HL-60/S4 treated with phorbol 12-myristate 13-acetate at 8.2 ng/mL for 4 days and 3 days (cell line): ENCODE measurements around the gene CCDC70.

ENCODE experiments used
- in situ Hi-C: fragments of 300-500 bp; cut with MboI; formaldehyde crosslinking; loops from 2 replicates; pipeline ENCODE4 v1.15.0; 2022; ENCODE audit warnings: low sequenced_read_pairs

The CCDC70 gene

DNA sequence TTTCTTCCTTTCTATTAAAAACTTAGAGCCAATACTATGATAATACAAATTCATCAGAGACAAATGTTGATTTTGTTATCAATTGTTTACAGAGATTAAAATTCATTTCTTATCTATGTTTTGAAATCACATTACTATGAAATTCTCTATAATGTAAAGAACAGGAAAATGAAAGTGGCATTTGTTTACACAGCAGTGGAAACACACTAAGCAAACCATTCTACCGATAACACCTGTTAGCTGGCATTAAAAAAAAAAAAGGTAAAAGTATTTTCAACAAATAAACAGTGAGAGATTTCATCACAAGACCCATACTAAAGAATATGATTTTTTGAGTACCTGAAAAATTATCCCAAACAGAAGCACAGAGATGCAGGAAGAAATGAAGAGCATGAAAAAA lies 4.8 kb upstream of the CCDC70 start:
- in situ Hi-C loops = no loop called here

DNA sequence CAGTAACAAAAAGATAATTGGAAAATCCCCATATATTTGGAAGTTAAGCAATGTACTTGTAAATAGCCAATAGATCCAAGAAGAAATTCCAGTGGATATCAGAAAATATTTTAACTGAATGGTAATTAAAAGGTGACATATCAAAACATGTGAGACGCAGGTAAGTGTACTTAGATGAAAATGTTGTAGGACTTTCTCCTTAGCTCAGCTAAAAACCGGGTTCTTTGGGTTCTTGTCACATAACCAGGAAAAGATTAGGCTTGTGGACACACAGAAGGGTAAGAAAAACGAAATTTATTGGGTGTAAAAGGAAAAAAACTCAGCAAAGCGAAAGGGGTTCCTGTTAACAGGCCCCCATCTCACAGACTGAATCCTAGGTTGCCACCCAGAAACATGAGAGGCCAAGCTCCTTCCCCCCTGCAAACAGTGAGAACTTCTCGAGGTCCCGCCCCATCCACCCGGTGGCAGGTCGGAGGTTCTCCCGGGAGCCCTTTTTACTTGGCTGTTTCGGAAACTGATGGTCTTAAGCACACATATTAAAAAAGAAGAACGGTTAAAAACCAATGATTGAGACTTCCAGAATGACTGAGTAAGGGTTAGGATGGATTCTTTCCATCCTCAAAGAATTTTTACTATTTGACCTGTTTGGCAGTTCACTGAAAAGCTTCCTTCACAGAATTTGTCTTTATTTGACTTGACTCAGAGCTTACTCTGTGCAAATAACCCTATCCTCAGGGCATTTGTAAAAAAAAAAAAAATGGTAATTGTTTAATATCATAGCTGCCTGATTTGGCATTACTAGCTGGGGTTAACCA lies 3.1 kb upstream of the CCDC70 start:
- in situ Hi-C loops = no loop called here

DNA sequence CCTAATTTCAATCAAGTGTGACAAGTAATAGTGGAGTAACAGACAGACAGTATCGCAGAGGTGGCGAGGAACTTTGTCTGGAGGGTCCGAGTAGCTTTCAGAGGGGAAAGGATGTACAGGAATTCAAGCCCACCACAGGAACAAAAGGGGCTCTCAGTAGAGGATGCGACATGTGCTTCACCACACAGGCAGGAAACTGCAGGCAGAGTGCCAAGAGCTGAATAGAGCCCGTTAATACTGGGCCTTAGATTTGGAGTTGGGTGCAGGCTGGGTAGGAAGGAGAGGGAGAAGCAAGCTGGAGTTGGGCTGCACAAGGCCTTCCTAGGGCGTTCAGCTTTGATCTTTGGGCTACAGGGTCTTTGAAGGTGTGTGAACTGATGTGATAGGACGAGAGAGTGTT lies 1.2 kb downstream of the CCDC70 start:
- in situ Hi-C loops = no loop called here

DNA sequence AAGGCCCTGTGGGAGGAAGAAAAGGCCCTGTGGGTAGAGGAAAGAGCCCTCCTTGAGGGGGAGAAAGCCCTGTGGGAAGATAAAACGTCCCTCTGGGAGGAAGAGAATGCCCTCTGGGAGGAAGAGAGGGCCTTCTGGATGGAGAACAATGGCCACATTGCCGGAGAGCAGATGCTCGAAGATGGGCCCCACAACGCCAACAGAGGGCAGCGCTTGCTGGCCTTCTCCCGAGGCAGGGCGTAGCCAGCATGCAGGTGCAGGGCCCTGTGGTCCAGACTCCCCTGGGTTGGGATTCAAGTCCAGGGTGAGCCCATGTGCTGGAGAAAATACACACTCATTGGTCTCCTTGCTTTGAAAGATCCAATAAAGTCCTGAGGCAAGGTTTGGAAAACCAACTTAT lies 4.1 kb downstream of the CCDC70 start:
- in situ Hi-C loops = no loop called here

DNA sequence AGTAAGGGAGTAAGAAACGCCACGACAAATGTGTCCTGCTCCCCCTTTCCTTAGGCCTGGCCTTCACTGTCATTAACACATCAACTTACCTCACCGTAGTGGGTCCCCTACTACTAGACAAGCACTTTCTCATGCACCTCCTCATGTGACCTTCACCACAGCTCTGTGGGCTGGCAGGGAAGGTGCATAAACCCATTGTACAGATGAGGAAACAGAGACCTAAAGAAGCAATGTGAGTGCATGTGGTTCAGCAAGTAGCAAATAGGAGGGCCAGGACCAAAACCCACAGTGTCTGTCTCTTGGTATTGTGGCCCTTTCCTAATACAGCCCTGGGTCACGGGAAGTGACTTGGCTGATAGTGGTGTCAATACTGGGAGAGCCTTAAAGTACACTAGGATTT lies 5.3 kb downstream of the CCDC70 start:
- in situ Hi-C loops = no loop called here

DNA sequence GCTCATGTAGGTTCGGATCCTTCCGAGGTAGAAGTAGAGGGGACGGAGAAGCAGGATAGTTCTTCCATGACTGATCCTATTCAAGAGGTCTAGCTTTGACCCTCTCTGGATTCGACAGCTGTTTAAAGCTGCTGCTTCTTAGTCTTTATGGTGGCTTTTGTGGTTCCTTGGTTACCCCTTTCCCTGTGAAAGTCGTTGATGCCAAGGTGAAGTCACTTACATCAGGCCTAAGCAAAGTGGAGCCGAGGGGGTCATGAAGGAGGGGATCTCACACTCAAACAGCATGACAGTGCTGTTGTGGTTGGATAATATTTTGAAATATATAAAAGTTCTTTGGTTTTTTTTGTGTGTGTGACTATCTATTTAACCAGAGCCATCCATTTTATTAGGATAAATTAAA lies 8.1 kb downstream of the CCDC70 start:
- in situ Hi-C loops = no loop called here

DNA sequence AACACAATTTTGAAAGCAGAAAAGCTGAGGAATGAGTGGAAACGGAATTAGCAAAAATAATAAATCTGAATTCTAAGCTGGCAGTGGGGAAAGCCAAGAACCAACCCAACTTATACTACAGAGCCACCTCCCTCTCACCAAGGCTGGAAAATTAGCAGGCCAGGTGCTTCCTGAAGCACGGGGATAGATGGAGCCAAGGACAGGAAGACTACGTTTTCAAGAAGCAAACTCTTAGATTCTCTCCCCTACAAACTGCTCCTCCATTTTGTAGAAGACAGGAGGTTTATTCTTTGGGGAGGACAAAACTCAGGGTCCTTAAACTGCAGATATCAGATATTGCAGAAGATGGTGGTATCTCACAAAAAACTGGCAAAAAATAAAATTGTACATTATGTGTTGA lies 8.8 kb downstream of the CCDC70 start:
- in situ Hi-C loops = no loop called here

DNA sequence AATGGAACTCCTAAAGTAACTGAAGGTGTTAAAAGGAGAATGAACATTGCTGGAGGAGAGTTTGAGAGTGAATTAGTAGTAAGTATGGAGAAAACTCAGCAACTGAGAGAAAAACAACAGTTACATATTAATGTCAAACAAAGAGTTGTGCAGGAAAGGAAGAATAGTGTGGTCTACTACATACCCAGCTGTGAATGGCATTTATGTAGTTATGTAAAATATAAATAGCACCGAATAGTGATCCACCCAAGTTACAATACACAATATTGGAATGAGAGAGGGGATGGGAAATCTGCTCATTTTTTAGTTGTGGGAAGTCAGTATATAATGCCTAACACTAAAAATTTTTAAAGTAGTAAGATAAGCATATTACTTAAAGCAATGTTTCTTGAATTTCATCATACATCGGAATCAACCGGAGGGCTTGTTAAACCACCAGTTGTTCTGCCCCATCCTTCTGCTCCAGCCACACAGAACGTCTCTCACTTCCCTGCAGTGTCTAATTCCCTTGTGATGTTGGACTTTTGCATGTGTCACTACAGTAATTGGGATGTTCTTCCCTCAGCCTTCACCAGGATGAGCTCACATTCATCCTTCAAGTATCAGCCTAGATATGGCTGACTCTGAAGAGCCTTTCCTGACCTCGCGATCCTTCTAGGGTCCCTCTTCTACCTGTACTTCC lies 11.5 kb downstream of the CCDC70 start:
- in situ Hi-C loops = no loop called here

DNA sequence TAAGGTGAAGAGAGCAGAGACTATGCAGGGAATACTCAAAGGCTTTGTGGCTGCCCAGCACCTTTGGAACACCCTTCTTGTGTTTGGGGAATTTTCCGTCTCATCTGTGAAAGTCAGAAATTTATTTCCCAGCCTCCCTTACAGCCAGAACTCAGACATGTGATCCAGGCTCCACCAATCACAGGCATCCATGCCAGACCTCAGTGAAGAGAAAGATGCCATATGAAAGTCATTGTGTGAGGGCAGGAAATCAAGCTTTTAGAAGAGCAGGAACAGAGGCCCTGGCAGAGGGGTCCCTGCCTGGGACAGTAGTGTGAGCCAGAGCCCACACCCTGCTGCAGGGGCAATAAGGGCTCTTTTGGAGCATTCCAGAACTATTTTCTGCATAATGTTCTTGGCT lies 12.1 kb downstream of the CCDC70 start:
- in situ Hi-C loops = no loop called here

DNA sequence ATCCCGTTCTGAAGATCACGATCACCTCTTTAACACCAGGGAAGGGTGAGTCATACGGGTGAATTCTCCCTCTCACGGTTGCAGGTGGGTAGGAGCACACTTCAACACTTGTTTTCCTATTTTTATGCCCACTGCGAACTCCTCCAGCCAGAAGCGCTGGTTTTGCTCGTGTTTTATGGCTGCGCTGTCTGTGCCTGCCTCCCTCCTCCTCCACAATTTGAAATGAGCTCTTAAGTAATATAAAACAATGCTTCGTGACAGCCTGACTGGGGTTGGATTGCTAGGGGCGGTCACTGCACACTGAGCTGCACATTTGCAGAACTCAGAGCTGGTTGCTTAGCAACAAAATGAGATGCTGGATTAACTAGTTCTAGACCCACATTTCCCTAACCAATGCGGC lies 12.9 kb downstream of the CCDC70 start:
- in situ Hi-C loops = no loop called here

DNA sequence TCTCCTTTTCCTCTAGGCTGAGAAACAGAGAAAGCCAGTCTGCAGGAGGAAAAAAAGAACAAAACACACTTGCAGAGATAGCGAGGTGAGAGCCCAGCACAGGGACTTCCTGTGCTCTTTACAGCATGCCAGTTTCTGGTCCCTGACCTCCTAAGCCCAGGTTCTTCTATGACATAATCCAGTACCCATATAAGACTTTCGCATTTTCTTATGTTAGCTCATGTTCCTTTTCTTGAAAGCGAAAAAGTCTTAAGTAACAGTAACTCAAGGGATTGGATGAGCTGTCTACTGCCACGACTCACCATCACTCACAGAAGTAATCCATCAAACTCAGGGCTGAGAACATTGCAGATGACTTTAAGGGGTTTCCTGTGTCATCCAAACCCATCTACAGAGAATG lies 17.4 kb downstream of the CCDC70 start:
- in situ Hi-C loops = no loop called here

DNA sequence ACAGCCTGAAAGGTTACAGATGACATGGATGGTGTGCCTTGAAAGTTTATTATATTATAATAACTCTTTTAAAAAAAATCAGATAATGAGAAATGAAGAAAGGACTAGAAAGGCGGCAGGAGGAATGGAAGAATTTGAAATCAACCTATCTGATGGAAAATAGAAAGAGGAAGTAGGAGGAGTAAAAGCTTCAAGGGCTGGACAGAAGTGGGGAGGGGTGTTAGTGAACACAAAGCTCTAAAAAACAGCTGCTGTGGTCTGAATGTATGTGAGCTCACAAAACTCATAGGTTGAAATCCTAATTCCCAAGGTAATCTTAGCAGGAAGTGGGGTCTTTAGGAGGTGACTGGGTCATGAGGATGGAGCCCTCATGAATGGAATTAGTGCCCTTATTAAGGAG lies 19.5 kb downstream of the CCDC70 start:
- in situ Hi-C loops = no loop called here

DNA sequence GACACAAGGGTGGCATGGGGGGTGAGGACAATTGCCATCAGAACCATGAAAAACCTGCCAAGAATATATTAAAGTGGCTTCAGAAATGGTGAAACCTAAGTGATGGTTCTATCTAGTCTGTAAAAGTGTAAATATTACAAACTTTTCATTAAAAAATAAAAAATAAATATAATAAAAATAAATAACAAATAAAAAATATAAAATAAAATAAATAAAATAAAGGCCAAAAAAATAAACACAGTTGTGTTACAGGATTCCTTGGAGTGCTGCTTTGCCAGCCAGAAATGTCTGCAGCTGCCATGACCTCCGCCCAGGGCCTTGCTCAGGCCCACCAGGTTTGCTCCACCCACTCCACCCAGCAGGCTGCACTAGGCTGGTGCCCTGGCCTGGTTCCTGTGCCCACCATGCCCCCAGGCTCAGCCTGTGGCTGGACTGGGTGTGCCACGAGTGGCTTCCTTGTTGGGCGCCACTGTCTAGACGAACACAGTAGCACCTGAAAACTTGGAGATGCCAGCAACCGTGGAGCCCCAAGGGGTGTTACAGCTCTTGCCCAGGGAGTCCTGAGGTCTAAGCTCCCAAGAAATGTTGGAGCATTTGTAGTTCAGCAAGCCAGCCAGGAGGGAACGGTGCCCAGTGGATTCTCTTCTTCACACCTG lies 20.9 kb downstream of the CCDC70 start:
- in situ Hi-C loops = no loop called here

DNA sequence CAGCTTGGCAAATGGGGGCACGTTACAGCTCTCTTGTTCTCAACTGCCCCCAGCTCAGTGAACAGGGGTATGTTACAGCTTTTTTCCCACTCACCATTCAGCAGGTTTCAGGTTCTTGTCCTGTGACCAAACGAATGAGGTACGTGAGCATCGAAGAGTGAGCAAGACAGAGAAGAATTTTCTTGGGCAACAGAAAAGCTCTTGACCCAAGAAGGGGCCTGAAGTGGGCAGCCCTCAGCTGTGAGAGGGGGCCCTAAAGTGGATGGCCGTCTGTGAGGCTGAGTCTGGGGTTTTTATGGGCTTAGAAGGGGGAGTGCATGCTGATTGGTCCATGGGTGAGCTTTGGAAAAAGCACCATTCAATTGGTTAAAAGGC lies 21.4 kb downstream of the CCDC70 start:
- in situ Hi-C loops = no loop called here

DNA sequence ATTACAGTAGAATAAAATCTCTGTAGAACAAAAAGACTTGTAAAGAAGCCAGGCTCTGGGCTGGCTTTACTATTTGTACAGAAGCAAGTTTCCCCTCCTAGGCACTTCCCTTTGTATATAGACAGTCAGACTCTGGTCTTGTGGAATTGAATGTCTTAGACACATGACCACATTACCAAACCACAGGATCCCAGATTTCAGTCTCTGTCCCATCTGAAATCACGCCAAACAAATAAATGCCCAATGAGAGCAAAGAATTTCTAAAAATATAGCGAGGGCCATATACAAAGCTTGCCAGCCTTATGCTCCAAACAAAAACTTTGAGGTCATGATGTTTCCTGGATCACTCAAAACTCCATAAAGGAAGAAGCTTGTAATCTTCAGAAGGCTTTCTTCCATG lies 23.9 kb downstream of the CCDC70 start:
- in situ Hi-C loops = no loop called here

DNA sequence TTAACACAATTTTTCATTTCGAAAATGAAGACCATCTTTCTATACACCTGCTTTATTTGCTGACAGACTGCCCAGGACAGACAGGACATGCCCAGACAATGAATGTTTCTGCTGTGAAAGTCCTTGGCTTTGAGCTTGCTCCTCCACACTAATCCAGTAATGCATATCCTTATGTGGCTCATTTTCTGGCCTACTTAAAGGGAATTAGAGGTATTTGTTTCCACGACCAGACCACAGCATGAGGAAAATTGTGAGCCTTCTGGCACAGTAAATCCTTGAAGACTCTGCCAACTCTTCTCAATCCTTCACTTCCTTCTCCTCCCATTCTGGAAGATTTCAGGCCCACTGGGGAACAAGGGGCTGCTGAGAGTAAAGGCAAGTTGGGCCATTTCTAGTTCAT lies 25.7 kb downstream of the CCDC70 start:
- in situ Hi-C loops = no loop called here

DNA sequence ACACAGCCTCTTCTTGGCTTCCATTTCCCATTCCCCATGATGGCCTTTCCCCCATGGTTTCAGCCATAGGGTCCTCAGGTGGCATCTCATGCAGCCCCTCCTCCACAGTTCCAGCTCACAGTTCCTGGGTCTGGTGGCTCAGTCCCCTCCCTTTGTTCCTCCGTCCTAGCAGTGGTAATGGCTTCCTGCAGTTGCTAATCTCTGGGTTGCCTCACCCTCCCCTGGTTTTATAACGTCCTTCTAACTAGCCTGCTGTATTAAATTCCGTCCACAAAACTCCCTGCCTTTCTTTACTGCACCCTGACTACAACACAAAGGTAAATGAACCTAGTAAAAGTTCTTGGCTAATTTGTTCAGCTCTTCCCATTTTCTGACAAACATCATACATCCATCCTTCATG lies 30.9 kb downstream of the CCDC70 start:
- in situ Hi-C loops = no loop called here

DNA sequence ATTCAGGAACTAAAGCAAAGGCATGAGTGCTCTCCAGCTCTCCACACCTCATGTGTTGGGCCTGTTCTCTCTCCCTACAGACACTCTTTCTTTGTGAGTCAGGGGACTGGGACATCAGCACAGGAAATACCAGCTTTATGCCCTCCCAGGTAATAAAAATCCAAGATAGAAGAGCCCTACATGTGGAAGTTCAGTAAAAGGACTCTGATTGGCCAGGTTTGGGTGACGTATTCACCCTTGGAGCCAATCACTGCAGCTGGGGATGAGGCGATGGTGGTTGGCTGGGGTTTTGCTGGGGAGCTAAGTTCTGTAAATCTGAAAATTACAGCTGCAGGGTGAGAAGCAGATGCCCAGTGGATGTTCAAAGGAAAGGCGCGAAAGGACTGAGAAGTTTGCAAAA lies 32.5 kb downstream of the CCDC70 start:
- in situ Hi-C loops = no loop called here

DNA sequence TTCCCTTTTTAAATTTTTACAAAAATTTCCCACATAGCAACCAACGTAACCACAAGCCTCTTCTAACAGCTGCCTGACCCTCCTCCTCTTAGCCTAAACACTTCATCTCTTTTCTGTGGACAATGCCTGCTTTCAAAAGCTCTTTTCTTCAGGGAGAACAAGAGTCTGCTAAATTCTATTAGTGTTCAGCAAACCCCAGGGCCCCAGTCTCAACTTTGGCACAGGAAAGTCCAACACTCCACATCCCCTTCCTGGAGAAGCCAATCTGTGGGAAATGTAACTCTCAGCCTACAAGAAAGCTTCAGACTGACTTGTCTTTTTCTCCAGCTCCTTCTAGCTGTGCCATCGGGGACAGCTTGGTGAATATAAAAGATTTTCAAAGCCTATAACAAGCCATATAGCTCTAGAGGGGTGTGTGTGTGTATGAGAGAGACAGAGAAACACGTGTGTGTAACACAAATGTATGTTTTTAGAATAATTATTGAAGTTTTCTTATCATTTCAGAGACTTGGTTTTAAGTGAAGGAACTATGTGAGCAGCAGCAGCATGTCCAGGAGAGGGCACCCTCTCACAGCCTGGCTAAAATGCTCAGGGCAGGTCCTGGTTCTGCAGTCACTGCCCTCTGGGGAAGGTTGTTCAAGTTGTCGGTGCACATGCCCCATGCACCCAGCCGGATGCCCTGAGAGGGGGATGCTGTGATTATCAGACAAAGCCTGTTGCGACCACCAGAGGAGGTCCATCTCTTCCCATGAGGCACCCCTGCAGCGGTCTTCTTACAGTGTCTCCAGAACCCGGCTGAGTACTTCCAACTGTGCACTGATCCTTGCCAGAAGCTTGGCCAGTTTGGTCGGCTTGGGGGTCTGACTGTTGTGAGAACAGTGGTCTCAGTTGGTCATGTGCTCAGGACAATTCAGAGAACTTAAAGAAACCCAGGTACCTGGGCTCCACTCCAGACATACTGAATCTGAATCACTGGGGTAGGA lies 34.4 kb downstream of the CCDC70 start:
- in situ Hi-C loops = no loop called here

DNA sequence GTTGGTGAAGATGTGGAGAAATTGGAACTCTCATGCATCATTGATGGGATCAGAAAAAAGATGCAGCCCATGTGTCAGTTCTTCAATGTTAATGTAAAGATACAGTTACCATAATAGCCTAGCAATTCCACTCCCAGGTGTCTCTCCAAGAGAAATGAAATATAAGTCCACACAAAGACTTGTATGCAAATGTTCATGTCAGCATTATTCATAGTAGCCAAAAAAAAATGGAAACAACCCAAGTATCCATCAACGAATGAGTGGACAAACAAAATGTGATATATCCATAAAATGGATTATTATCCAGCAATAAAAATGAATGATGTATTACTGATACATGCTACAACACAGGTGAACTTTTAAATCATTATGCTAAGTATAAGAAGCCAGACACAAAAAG lies 38.7 kb downstream of the CCDC70 start:
- in situ Hi-C loops = no loop called here

DNA sequence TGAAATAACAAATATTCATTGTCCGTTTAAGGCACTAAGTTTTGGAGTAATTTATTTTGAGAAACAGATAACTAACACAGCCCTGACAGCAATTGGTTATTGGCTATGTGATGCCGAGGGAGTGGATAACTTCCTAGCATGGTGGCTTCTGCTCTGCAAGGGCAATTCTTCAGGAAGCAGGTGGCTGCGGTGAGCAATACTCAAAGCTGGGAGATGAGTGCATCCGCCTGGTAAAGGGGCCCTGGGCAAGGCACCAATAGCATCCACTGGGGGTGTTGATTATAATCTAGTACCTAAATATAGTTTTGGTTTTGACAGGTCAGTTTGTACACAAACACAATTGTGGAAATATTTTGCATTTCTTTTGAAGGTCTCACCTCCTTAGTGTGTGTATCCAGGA lies 41.0 kb downstream of the CCDC70 start:
- in situ Hi-C loops = no loop called here
